Tibial artery (tissue), 4 donors: ENCODE data around the gene RASA3.
"Not testable (repeated sequence)": the region's sequence is repeated elsewhere in the genome, so short reads cannot be mapped to it uniquely, and the experiment has no call there.

Source experiments
- DNase-seq, 2 donors: peaks; one replicate each; pipeline ENCODE4 v3.0.0-alpha.2; 2019
- H3K27ac ChIP-seq, 2 donors: fragments of 200-600 bp; sonication (generic) in 1 of 2; 1 replicate in 1 of 2; 2 replicates in 1 of 2; pipeline ENCODE4 v1.5.1; 2018 to 2019; ENCODE audit warnings: mild to moderate bottlenecking in 1 of 2
- H3K27me3 ChIP-seq, 2 donors: fragments of 200-600 bp; sonication (generic) in 1 of 2; one replicate each; pipeline versions ENCODE4 v1.5.1 to v1.6.0; 2016 to 2019
- H3K36me3 ChIP-seq, 3 donors: fragments of 200-600 bp; sonication (generic) in 2 of 3; one replicate each; pipeline ENCODE4 v1.5.1; 2016 to 2019; ENCODE audit warnings: mild to moderate bottlenecking in 2 of 3
- H3K4me1 ChIP-seq, 4 donors: fragments of 200-600 bp; sonication (generic) in 2 of 4; 1 replicate in 3 of 4; 2 replicates in 1 of 4; pipeline ENCODE4 v1.5.1; 2016 to 2019
- H3K4me3 ChIP-seq, 2 donors: fragments of 200-600 bp; sonication (generic) in 1 of 2; 1 replicate in 1 of 2; 2 replicates in 1 of 2; pipeline ENCODE4 v1.5.1; 2018 to 2019; ENCODE audit warnings: mild to moderate bottlenecking in 2 of 2
- H3K9me3 ChIP-seq, 3 donors: fragments of 200-600 bp; sonication (generic) in 1 of 3; one replicate each; pipeline ENCODE4 v1.5.1; 2016 to 2019
- intact Hi-C: fragments of 100-400 bp; cut with DNase I; formaldehyde crosslinking; loops from one replicate; pipeline ENCODE4 v1.15.0; 2023; ENCODE audit warnings: low total_unique reads
- TF ChIP-seq, protein P1 (sequence below), 2 experiments: fragments of 200-600 bp in 1 of 2; fragments of 450-650 bp in 1 of 2; IDR thresholded peaks; one replicate each; pipeline ENCODE4 v1.5.1; 2017 to 2019; ENCODE audit warnings: antibody characterized with exemption in 2 of 2, mild to moderate bottlenecking in 1 of 2, moderate library complexity in 1 of 2

RASA3 gene

GRCh38 chr13:113990321-113990837 is 142.0 kb downstream of the RASA3 start:
- Histone ChIP-seq H3K27me3 (no peaks in the 10 kb centered on the region), H3K4me1 (no peaks in the 10 kb centered on the region), H3K27ac (no peak overlapping the region), H3K9me3 (no peaks in the 10 kb centered on the region), H3K36me3 (peaks cover 15 to 43% (median 42%) of the 10 kb centered on the region in 3 donors), H3K4me3 (no peak overlapping the region)
- TF ChIP-seq, protein P1, sequence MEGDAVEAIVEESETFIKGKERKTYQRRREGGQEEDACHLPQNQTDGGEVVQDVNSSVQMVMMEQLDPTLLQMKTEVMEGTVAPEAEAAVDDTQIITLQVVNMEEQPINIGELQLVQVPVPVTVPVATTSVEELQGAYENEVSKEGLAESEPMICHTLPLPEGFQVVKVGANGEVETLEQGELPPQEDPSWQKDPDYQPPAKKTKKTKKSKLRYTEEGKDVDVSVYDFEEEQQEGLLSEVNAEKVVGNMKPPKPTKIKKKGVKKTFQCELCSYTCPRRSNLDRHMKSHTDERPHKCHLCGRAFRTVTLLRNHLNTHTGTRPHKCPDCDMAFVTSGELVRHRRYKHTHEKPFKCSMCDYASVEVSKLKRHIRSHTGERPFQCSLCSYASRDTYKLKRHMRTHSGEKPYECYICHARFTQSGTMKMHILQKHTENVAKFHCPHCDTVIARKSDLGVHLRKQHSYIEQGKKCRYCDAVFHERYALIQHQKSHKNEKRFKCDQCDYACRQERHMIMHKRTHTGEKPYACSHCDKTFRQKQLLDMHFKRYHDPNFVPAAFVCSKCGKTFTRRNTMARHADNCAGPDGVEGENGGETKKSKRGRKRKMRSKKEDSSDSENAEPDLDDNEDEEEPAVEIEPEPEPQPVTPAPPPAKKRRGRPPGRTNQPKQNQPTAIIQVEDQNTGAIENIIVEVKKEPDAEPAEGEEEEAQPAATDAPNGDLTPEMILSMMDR (IDR thresholded peaks at IDR 0.05): no peak
- intact Hi-C loops: no loop called here
- DNase-seq: peak in 1 of 2 donors; percentile 52

DNA sequence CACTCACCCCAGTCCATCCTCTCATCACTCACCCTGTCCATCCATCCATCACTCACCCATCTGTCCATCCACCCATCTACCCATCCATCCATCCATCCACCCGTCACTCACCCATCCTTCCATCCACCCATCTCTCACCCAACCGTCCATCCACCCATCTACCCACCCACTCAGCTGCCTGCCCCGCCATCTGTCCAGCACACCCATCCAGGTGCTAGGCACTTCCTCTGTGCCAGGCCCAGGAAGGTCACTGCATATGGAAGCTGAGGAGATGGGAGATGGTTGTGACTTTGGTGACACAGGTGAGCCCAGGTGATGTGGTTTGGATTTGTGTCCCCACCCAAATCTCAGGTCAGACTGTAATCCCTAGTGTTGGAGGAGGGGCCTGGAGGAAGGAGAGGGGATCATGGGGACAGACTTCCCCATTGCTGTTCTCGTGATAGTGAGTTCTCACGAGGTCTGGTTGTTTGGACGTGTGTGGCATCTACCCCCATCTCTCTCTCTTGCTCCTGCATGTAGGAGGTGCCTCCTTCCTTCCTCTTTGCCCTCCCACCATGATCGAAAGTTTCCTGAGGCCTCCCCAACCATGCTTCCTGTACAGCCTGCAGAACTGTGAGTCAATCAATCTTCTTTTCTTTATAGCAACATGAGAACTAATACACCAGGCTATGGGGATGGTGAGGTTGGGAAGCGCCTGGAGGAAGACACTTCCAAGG is 142.7 kb downstream of the RASA3 start:
- intact Hi-C loops: no loop called here
- TF ChIP-seq, protein P1 (IDR thresholded peaks at IDR 0.05): no peak

GRCh38 chr13:113988859-113989258 is 143.6 kb downstream of the RASA3 start:
- H3K4me3 ChIP-seq, intact Hi-C loops, H3K27me3 ChIP-seq, DNase-seq, H3K27ac ChIP-seq, H3K9me3 ChIP-seq, H3K4me1 ChIP-seq: not testable (repeated sequence)
- H3K36me3 ChIP-seq: peaks cover 15 to 32% (median 32%) of the 10 kb centered on the region in 3 donors

More for the DNA sequence above, 142.7 kb downstream of the RASA3 start:
- Histone ChIP-seq H3K27ac (no peak overlapping the region), H3K36me3 (peaks cover 15 to 36% (median 36%) of the 10 kb centered on the region in 3 donors), H3K9me3 (no peaks in the 10 kb centered on the region), H3K4me1 (no peaks in the 10 kb centered on the region), H3K4me3 (no peak overlapping the region), H3K27me3 (no peaks in the 10 kb centered on the region)
- DNase-seq: no peak

DNA sequence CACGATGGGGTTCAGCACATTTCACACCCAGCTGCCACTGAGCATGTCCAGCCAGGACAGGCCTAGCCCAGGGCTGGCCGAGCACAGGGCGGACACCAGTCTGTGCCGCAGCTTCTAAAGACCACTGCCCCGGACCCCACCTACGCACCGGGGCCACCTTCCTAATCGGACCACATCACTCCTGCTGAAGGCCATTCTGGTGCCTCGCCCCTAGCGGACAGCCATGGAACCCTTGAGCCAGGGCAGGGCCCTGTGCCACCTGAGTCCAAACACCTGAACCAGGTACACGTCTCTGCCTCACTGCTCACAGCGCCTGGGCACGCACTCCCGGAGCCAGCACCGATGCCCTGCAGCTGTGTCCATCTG is 150.1 kb downstream of the RASA3 start:
- H3K27me3 ChIP-seq: no peaks in the 10 kb centered on the region
- DNase-seq: peak; percentile 9 to 59
- H3K4me1 ChIP-seq: peaks cover 0 to 3% (median under 1%) of the 10 kb centered on the region in 4 donors
- peaks cover 20 to 55% (median 50%) of the 10 kb centered on the region in 3 donors for H3K36me3 ChIP-seq
- intact Hi-C loops: no loop called here
- TF ChIP-seq, protein P1 (IDR thresholded peaks at IDR 0.05): no peak
- no peak overlapping the region for H3K4me3 ChIP-seq
- no peaks in the 10 kb centered on the region for H3K9me3 ChIP-seq
- no peak overlapping the region for H3K27ac ChIP-seq

DNA sequence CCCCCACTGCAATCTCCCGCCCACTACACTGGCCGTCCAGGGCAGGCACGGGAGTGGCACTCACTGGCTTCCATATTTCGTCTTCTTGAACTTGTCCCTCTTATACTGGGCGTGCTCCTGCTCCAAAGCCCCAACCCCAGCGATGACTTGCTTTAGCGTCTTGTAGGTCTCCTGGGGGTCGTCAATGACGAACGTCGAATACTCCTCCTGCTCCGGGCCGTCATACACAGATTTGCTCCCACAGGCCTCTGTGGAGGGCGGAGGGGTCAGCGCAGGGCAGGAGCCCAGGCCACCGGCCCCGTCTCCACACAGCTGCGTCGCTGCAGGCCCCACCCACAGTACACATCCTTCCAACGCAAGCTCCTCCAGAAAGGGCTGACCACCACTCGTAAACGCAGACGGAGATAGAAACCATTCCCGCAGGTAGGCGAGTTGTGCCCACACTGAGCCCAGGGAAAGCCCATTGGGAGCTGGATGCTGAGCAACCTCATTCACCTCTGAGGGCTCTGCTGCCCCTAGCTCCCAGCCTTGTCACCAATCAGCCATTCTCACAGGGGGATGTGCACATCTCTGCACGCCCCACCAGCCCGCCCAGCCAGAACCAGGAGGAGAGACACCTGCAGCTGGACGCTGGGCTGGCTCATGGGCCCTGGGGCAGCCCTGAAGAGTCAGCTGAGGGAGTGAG is 150.7 kb downstream of the RASA3 start:
- Histone ChIP-seq H3K9me3 (no peaks in the 10 kb centered on the region), H3K4me3 (no peak overlapping the region), H3K36me3 (peaks cover 20 to 57% (median 52%) of the 10 kb centered on the region in 3 donors), H3K27ac (no peak overlapping the region), H3K27me3 (no peaks in the 10 kb centered on the region), H3K4me1 (peaks cover 0 to 8% (median 5%) of the 10 kb centered on the region in 4 donors)
- peak; percentile 11 to 59 for DNase-seq
- TF ChIP-seq, protein P1 (IDR thresholded peaks at IDR 0.05): no peak
- intact Hi-C loops: no loop called here

GRCh38 chr13:113981194-113981605 is 151.2 kb downstream of the RASA3 start:
- Histone ChIP-seq H3K4me3 (no peak overlapping the region), H3K36me3 (peaks cover 20 to 57% (median 52%) of the 10 kb centered on the region in 3 donors), H3K27ac (no peak overlapping the region), H3K9me3 (no peaks in the 10 kb centered on the region), H3K4me1 (peaks cover 0 to 13% (median 8%) of the 10 kb centered on the region in 4 donors), H3K27me3 (no peaks in the 10 kb centered on the region)
- TF ChIP-seq, protein P1 (IDR thresholded peaks at IDR 0.05): no peak
- DNase-seq: peak in 1 of 2 donors; percentile 70
- intact Hi-C loops: no loop called here
